ENCODE results near the gene LENEP.

LENEP gene

DNA sequence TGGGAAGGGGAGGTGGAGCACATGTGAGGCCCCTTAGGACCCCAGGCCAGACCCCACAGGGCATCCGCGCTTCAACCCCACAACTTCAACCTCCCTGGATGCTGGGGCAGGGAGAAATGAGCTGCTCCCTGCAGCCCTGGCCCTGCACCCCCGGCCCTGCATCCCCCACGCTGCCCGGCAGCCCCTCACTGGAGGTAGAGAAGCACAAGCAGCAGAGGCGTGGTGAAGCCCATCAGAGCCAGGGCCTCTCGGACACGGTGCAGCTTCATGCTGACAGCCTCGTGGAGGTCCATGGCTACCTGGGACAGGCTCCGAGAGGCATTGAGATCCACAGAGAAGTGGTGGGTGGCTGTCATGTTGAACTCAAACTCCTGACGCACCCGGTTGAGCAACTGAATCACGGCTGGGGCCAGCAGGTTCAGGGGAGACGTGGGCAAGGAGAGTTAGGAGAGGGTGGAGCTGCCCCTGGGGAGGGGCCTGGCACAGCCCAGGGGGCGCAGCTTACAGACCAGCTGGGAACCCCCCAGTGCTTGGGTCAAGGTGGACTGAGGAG is 36.9 kb downstream of the LENEP start:
- no peak for DNase-seq (ENCODE audit: low read depth)

DNA sequence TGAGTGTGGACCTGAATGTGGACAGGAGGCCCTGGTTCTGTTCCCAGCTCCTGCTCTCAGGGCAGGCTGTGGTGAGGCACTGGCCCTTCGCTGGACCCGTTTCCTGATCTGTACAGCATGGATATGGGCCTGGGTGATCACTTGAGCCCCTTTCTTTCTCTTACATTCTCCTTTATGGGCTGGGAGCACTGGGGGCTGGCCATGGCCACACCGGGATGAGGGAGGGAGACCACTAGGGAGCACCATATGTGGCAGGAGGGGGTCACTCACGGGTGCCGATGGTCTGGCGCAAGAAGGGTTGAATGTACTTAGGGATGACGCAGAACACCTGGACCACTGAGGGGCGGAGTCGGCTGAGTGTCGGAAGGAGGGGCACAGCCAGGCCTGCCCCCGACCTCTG is 37.5 kb downstream of the LENEP start:
- DNase-seq (ENCODE audit: low read depth), result no peak

DNA sequence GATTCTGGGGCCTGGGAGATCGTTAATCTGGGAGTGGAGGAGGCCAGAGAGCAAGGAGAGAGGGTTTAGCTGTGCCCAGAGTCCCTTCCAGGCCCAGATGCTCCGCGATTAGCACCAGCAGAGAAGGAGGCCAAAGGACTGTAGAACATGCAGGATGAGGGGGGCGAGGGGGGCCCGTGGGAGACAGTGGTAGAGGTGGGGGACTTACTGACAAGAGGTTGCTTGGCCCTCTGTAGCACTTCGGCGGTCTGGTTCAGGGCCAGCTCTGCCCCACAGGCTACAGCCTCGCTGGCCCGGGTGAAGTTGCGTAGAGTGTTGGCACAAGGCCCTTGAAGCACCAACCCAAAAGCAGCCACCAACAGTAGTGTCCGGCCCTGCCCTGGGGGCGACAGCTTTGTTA is 39.5 kb downstream of the LENEP start:
- no peak for DNase-seq (ENCODE audit: low read depth)

DNA sequence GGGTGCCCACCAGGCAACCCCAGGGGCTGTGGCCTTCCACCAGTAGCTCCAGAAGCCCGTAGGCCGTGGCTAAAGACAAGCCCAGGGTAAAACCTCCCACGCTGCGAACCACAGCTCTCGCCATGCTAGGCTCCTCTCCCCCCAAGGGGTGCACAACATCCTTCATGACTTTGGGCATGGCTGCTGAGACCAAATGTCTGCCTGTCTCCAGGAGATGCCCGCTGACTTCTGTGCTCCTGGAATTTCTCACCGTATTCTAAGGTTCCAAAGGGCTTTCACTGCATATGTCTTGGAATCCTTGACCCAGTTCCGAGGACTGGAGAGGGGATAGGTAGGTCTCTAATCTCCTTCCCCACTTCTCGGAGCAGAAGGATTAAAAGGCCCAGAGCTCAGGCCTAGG is 40.1 kb downstream of the LENEP start, which contains the start of the genes DCST1 and DCST2:
Gene DCST1, plus strand, starts transcription at position 301 of the 400 bp plus-strand sequence. CDS start 213 bp downstream, outside the sequence.
Gene DCST2, minus strand, starts transcription at position 258 of the 400 bp plus-strand sequence. Its CDS starts 80 bp downstream, at position 178.
- DNase-seq (ENCODE audit: low read depth), result no peak

DNA sequence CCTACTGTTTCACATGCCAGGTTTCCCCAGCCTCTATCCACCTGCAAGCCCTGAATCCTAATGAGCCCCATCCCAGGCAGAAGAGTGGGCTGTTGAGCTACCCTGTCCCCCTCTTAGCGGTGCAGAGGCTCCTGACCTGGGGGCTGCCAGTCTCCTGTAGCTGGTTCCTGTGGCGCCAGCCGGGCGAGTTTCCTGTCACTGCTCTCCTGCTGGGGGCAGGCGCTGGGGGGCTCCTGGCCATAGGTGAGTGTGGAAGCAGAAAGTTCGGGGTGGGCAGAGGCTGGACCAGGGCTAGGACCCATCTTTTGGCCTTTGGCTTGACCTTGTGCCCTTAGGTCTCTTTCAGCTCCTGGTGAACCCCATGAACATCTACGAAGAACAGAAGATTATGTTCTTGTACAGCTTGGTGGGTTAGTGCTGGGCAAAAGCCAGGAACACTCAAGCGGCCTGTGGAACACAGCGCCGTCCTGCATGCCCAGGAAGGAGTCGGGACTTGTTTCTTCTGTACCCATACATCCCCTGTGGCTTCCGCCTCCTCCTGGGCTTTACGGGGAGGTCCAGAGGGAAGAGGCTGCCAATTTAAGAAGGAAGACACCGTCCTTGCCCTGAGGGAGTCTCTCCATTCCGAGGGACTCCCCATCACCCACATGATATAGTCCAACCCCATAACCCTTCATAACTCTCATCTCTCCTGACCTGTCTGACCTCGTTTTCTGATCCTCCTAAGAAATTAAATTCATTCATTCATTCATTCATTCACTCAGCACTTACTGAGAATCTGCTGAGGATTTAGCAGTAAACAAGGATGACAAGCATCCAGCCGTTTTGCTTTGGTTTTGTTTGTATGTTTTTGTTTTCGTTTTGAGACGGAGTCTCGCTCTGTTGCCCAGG is 41.2 kb downstream of the LENEP start:
- DNase-seq (ENCODE audit: low read depth), result no peak

DNA sequence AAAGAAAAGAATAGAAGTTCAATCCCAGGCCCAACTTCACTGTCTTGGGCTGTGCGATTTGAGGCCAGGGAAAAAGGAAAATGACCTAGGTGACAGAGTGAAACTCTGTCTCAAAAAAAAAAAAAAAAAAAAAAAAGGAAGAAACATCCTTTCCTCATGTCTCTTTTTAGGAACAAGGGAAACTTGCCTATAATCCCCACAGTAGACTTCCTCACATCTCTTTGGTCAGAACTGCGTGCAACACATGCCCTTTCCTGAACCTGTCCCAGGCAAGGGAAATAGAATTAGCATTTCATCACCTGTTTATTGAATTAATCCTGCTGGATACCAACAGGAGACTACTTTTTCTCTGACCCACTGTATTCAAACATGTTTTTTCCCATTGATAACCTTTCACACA is 42.5 kb downstream of the LENEP start:
- DNase-seq (ENCODE audit: low read depth), result no peak

DNA sequence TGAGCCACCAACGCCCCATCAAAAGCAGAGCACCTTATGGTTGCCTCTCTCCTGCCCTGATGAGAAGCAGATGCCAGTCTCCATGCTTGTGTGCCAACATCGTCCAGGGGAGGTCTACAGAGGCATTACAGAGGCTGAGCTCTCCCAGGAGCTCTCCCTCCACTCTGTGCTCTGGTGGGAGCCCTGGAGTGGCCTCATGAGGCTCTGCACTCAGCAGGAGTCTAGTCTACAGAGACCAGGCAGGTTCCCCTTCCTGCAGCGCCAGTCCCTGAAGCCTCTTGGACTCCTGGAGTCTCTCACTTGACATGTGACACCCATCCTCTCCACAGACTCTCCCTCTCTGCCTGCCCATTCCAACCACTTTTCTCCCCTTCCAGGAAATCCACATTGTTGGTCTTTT is 43.7 kb downstream of the LENEP start:
- no peak for DNase-seq (ENCODE audit: low read depth)

DNA sequence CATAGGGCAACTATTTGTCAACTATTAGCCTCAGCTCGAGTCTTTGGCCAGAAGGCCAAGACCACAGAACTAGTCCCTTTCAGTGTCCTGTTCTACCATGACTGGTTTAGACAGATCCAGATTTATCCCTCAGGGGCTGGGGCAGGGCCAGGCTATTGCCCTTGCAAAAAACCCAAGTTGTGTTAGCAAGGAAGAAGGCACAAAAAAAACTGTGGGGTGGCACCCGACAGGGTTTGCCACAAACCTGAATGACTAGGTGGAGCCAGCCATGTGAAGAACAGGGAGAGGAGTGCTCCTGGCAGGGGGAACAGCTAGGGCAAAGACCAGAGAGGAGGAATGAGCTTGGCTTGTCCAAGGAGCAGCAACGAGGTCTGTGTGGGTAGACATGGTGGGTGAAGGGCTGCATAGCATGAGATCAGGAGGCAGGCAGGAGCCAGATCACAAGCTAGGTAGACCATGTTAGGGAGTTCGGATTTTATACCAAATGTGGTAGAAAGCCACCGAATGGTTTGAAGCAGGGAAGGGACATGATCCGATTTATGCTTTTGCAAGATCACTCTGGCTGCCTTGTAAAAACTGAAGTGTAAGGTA is 44.6 kb downstream of the LENEP start:
- DNase-seq (ENCODE audit: low read depth), result no peak

DNA sequence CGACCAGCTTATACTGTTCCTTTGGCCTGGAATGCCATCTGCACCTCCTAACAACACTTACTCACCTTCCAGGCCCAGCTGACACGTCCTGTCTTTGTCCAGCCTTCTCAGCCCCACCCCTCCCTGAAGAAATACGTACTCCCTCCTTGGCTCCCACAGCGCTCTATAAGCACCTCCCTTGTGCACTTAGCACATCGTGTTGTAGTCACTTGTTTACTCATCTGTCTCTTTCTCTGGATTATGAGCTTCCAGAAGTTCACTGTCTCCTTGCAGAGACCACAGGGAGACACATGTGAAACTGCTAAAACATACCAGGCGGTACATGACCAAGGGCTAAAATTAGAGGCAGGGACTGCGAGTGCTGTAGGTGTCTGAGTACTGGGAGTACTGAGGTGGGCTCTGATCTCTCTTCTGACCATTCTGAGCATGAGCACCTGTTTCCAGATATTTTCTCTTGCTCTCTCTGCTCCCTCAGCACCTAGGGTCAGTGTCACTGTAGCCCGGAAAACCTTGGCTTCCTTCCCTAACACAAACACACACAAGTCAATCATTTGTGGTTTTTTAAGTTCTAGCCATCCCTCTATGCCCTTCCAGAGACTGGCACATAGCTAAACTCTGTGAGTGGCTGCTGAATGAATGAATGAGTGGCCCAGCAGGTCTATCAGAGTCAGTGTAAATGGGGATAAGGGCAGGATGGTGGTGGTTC is 45.4 kb downstream of the LENEP start:
- no peak for DNase-seq (ENCODE audit: low read depth)

DNA sequence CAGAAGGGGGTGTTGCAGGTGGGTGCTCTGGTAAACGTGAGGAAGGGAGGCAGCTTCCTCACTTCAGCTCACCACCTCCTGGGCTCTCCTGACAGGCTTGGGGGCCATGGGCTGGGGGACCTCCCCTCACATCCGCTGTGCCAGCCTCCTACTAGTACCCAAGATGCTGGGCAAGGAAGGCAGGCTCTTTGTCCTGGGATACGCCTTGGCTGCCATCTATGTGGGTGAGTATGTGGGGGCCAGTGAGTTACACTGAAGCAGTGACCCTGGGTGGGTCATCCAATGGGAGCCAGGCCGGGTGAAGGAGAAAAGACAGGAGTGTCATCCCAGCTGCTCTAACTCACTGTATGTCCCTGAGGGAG is 45.9 kb downstream of the LENEP start:
- DNase-seq (ENCODE audit: low read depth), result no peak

DNA sequence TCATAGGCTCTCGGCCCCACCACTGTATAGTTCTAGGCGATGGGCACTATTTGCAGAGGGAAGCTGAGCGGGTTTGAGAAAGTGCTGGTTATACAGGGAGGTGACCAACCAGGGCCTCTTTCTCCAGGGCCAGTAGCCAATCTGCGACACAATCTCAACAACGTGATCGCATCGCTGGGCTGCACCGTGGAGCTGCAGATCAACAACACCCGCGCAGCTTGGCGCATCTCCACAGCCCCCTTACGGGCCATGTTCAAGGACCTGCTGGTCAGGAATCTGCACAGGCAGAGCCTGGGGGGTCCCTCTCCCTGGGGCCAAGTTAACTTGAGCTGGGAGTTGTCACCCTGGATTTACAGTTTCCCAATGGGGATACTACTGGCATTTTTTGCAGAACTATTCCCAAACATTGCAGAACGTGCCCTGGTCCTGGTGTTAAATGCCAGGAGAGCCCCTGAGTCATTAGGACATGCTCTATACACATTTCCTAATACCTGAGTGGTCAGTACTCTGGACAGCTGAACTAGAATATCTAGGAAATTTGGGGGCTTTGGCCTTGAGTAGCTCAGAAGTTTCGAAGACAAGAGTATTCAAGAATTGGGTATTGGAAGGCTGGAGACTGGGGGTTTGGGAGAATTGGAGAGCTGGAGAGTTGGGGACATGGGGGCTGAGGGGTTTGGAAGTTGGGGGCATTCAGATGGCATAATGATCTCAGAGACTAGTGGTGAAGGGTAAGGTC is 47.1 kb downstream of the LENEP start:
- DNase-seq (ENCODE audit: low read depth), result no peak

DNA sequence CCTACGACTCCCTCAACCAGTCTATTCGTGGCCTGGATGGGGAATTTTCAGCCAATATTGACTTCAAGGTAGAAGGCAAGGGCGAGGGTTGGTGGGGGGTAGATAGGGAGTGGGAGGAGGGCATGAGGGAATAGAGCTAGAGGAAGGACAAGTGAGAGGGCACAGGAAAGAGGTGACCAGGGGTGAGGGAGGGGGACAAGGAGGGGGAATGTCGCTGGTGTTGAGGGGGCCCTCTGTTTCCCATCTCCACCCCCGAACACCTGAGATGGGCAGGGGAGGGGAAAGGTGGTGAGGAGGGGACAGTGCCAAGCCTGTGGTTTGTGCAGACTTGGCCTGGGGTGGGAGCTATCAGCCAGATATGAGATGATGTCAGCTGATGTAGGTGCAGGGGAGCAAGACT is 49.4 kb downstream of the LENEP start:
- DNase-seq (ENCODE audit: low read depth), result no peak

DNA sequence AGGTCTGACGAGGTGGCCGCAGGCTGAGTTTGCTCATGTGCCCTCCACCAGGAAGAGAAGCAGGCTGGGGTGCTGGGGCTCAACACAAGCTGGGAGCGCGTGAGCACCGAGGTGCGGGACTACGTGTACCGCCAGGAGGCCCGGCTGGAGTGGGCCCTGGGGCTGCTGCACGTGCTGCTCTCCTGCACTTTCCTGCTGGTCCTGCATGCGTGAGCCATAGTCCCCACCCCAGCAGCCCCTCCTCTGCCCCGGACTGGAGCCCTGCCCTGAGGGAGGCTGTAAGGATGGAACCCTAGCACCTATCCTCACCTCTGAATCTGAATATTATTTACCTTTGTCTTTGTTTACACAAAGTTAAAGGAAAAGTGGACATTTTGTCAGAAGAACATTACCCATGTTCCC is 49.9 kb downstream of the LENEP start:
- DNase-seq (ENCODE audit: low read depth), result no peak

DNA sequence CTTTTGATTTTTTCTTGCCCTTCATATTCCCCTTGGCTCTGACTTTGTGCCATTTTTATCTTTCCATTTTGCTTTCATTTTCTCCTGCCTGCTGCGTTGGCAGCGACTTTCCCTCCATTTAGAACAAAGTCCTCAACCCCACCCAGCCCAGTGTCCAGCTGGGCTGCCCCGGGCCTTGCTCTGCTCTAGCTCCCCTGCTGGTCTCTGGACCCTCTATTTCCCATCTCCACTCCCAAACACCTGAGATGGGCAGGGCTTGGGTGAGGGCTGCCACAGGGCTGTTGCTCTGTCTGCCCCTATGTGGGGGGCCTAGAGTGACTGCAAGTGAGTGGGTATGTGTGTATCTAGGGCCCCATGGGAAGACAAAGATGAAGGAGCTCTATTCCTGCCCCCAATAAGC is 50.4 kb downstream of the LENEP start:
- DNase-seq (ENCODE audit: low read depth), result no peak
